ENCODE data around the gene CCDC157. TPM values are rescaled to one million over a fixed set of nuclear protein-coding genes. Genes with fewer than 3 reads are reported as not detected.
A peak's percentile ranks its signal among the peaks of the same experiment; 100 is the strongest.

The CCDC157 gene
- total and polyA plus RNA-seq, 10 of the 15 experiments (the other 5 are each of a cell fraction or from before 2014, with no cell fraction given): 0.10 to 2.8 (median 1.2) TPM

DNA sequence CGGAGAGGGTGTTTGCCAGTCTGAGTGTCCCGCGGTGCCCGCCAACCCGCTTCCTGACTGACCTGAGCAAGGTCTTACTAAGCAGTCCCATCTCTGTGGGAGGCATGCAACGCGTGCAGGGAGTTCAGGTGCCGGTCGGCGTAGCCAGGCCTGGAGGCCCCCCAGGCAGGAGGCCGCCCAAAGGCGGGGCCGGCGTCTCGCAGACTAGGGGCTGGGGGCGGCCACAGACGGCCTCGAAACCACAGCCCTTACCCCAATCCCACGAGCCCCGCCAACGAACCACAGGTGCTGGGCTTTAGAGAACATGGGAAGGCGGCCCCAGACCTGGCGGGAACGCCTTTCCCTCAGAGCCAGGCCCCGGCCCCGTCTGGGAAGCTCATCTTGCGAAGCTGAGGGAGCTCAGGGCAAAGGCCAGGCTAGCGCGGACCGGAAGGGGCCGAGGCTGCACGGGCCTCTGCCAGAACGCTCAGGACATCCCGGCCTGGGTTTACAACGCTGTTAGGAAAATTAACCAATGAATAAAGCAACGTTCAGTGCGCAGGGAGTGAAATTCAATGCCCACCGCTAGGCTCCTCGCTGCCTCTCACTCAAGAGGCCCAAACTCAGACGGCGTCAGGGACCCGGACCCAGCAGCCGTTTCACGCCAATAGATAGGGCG, 66.6 kb downstream of the CCDC157 start (continued):
- TF ChIP-seq, protein P1, sequence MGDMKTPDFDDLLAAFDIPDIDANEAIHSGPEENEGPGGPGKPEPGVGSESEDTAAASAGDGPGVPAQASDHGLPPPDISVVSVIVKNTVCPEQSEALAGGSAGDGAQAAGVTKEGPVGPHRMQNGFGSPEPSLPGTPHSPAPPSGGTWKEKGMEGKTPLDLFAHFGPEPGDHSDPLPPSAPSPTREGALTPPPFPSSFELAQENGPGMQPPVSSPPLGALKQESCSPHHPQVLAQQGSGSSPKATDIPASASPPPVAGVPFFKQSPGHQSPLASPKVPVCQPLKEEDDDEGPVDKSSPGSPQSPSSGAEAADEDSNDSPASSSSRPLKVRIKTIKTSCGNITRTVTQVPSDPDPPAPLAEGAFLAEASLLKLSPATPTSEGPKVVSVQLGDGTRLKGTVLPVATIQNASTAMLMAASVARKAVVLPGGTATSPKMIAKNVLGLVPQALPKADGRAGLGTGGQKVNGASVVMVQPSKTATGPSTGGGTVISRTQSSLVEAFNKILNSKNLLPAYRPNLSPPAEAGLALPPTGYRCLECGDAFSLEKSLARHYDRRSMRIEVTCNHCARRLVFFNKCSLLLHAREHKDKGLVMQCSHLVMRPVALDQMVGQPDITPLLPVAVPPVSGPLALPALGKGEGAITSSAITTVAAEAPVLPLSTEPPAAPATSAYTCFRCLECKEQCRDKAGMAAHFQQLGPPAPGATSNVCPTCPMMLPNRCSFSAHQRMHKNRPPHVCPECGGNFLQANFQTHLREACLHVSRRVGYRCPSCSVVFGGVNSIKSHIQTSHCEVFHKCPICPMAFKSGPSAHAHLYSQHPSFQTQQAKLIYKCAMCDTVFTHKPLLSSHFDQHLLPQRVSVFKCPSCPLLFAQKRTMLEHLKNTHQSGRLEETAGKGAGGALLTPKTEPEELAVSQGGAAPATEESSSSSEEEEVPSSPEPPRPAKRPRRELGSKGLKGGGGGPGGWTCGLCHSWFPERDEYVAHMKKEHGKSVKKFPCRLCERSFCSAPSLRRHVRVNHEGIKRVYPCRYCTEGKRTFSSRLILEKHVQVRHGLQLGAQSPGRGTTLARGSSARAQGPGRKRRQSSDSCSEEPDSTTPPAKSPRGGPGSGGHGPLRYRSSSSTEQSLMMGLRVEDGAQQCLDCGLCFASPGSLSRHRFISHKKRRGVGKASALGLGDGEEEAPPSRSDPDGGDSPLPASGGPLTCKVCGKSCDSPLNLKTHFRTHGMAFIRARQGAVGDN (IDR thresholded peaks at IDR 0.05): peak; percentile 59; the same call in 1 of the 2 replicates
- TF ChIP-seq NR2C2 (IDR thresholded peaks at IDR 0.05; ENCODE audit: borderline replicate concordance, control insufficient read depth, insufficient read length, low read depth) (no peak), GATAD2B (conservative IDR thresholded peaks at IDR 0.05; ENCODE audit: low read depth) (0 out of 2 replicates have a peak, but pooled peaks have one; percentile 17), ASH2L (IDR thresholded peaks at IDR 0.05; ENCODE audit: borderline replicate concordance, low read depth) (no peak), PML (IDR thresholded peaks at IDR 0.05; ENCODE audit: low read length) (peak; percentile 80; the same call in 1 of the 2 replicates), PAX8 (IDR thresholded peaks at IDR 0.05) (no peak), SRF (IDR thresholded peaks at IDR 0.05; ENCODE audit: low read depth in 2 of 2, low read length in 2 of 2) (no peak), IKZF2 (IDR thresholded peaks at IDR 0.05) (no peak), SMAD1 (IDR thresholded peaks at IDR 0.05; ENCODE audit: low read depth, partially characterized antibody) (peak; percentile 76), BRCA1 (IDR thresholded peaks at IDR 0.05; ENCODE audit: low read depth, low read length) (no peak), TCF12 (IDR thresholded peaks at IDR 0.05; ENCODE audit: low read depth, low read length) (no peak)
- TF ChIP-seq, protein P2, sequence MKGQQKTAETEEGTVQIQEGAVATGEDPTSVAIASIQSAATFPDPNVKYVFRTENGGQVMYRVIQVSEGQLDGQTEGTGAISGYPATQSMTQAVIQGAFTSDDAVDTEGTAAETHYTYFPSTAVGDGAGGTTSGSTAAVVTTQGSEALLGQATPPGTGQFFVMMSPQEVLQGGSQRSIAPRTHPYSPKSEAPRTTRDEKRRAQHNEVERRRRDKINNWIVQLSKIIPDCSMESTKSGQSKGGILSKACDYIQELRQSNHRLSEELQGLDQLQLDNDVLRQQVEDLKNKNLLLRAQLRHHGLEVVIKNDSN (IDR thresholded peaks at IDR 0.05; ENCODE audit: borderline replicate concordance, extremely low read length, insufficient read depth, low read depth, low read length): no peak
